Measurements from ENCODE around the gene P4HA2.

P4HA2 gene

DNA sequence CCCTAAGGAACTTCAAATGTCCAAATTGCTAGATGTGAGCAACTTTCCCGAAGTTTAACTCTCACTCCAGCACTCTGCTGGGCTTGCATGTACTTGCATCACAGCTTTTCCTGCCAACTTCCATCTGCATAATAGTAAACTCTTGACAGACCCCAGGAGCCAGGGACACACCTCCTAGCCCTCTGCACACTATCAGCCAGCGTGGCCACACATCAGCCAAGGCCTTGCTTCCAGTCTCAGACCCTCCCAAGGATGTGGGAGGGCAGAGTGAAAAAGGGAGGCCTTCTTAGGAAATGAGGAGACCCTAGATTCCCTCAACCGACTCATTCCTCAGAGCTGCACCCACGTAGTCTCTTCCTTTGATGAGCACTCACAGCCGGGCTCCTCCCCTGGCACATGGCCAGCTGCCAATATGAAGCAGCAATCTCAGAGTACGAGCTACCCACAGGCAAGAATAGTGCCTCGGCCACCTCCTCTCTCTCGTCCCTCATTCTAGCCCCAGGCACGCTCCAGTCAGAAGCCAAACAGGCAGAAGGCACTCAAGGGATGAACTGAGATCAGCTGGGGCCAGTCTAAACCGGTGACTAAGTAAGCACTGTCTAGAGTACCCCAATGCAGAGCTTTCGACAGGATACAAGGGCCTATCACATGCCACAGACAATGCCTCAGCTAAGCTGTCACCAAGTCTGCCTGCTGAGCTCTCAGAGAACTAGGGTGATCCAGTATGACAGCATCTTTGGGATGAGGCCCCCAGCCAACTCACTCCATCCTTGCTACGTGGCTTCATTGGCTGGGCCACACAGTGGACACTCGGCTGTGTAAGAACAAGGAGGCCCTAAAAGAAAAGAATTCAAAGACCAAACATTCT, 2.3 kb downstream of the P4HA2 start:
- DNase-seq (ENCODE audit: low read depth in 2 of 2, low spot score in 1 of 2): no peak

DNA sequence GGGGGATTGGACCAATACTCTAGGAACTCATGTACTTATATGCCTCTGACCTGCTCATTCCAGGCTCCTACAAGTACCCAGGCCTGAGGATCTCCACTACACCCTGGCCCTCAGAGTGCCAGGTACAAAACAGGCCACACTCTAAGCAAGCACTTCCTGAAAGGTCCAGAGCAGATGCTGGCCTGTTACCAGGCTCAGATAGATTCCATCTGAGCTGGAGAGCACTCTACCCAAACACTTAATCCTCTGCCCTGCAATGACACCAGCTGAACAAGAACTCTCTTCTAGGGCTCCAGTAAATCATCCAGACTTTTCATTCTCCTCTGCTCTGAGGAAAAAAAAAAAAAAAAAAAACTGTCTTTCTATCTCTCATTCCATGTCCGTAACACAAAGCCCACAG, 2.9 kb downstream of the P4HA2 start:
- DNase-seq (ENCODE audit: low read depth in 2 of 2, low spot score in 1 of 2): no peak

DNA sequence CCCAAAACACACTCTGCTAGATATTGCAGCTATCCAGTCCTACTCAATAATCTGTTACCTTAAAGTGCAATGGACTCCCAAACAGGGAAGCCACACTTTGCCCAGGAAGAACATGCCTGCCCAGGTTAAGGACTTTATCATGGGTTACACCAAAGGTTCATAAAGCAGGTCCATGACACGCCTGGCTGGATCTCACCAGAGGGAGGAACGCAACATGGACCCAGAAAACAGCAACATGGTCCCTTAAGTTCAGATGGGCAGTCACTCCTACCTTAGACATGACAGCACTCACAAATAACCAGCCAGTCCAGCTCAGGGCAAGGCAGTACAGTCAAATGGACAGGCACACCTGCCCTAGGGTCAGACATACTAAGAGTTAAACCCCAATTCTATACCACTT, 3.8 kb downstream of the P4HA2 start:
- no peak for DNase-seq (ENCODE audit: low read depth in 2 of 2, low spot score in 1 of 2)

DNA sequence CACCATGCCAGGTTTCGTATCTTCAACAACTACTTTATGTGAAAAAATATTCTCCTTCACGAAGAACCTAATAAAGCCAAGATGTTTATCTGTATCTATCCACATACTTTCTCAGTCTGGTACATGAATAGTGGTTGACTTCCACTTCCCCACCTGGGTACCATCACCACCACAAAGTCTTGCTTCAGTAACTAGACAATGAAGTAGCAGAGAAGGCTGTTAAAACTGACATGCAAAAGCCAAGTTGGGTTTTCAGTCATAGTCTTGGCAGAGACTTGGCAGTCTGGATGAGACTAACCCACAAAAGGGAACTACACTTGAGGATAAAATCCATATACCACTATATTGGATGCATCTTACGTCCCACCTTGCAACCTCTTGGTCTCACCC, 5.0 kb downstream of the P4HA2 start:
- no peak for DNase-seq (ENCODE audit: low read depth in 2 of 2, low spot score in 1 of 2)

DNA sequence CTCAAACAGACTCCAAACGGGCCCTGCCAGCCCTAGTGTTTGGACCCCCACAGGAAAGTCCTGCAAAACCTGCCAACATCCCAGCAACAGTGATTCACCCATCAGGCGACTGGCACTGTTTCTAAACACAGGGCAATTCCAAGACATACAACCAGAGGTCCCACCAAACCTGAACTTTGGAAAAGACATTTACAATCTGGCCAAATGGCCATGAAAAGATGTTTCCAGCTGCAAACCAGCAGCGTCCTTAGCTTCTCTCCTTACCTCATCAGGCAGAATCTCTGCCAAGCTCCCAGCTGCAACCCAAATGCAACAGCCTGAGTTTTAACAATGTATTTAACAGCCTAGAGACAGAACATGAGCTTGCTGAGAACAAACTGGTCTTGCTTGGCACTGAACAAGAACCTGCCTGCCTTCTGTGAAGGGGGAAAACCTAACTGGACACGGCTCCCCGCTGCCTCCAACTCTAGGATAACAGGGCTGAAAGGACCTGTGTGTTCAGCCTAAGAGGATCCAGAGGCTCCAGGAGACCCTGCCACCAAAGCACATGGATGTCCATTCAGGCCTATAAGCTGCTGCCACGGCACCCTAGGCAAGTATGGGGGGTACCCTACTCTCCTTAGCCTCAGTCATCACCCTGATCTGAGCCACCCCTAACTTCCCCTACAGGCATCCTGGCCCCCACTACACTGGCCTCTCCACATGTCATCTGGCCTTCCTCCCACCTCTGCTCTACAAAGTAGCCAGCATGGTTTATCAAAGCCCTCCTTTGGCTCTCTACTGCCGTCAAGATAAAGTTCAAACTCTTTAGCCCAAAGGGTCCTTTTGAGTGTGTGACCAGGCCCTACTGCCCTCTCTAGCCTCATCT, 5.6 kb downstream of the P4HA2 start:
- no peak for DNase-seq (ENCODE audit: low read depth in 2 of 2, low spot score in 1 of 2)

DNA sequence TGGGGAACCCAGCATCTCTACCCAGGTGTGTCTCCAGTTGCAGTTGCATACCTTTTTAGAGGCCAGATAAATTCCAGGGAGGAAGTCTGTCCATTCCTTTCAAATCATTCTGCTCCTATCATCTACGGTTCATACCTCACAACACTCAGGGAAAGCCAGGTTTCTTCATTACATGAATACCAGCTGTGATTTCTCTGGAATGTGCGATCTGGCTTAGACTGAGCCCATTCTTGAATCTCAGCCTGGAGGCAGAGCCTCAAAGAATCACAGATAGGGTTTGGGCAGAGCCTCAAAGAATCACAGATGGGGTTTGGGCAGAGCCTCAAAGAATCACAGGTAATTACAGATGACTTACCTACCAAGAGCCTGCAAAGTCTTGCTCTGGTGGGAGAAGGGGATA, 7.2 kb downstream of the P4HA2 start:
- DNase-seq (ENCODE audit: low read depth in 2 of 2, low spot score in 1 of 2): no peak

DNA sequence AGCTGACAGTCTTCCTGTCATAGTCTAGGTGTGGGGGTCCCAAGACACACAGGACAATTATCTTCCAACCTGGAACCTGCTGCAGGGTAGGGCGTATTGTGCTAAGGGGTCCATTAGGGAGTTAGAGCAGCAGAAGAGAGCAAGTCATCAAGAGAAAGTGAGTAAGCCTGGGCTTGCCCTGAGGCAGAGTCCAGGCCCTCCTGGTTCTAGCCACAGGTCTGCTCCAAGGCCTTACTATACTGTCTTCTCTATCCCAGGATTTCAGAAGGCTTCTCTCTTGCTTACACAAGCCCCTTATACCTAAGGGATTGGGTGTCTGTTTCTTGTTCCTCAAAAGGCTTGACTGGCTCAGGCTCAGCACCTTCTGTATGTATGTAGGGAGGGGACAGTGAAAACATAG, 7.7 kb downstream of the P4HA2 start:
- DNase-seq (ENCODE audit: low read depth in 2 of 2, low spot score in 1 of 2): no peak

DNA sequence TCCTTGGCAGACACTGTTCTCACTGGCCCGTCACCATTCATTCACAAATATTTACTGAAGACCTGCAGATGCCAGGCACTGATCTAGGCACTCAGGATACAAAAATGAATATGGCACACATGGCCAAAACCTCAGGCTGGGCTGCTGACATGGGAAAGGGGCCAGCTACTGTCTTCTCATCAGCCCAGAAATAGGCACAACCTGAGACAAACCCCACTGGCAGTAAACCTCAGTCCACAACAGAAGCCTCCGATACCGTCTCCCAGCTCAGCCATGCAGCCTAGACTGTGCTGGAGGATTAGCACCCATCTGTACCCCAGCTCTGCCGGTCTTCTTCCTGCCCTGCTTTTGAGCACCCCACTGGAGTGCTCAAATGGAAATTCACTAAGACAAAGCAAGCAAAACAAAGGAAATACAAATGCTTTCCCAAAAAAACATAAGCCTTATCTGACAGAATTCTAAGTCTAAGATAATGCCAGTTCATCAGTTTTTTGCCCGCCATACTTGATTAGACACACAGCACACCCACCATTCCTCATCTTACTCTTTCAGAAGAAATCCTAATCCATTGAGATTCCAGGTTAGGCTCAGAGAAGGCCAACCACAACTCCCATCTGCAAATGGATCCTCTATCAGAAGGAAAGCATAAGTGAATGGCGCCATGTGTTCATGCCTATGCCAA, 8.2 kb downstream of the P4HA2 start:
- no peak for DNase-seq (ENCODE audit: low read depth in 2 of 2, low spot score in 1 of 2)

DNA sequence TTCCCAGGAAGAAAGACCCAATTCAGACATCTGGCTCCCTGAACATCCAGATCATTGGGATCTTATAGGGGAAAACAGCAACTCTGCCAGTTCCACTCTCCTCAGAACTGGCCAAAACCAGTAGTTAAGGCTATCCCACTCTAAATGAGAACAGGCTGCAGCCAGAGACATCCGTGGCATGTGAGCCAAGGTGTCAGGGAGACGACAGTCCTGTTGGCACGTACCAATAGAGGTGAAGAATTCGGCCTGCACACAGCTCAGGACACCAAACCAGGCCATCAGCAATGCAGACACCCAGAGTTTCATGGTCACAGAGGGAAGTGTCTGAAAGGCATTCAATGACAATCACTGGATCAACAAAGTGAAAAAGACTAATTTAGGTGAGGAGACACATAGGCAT, 9.3 kb downstream of the P4HA2 start:
- DNase-seq (ENCODE audit: low read depth in 2 of 2, low spot score in 1 of 2): no peak

DNA sequence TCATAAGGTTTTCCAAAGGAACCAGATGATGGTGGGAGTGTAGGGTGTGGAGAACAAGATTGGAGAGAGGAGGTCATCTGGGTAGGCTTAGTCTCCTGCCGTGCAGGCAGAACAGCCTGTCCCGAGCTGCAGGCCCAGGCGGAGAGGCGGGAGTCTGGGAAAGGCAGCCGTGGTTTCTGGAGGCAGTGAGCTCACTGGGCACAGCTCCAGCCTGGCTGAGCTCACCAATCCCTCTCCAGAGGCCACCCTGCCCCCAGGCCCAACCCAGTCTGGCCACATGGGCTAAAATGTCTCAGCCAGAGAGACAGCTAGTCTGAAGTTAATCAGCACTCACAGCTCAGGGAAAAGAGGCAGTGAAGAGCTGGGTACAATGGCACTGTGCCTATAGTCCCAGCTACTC, 12.3 kb downstream of the P4HA2 start:
- no peak for DNase-seq (ENCODE audit: low read depth in 2 of 2, low spot score in 1 of 2)

DNA sequence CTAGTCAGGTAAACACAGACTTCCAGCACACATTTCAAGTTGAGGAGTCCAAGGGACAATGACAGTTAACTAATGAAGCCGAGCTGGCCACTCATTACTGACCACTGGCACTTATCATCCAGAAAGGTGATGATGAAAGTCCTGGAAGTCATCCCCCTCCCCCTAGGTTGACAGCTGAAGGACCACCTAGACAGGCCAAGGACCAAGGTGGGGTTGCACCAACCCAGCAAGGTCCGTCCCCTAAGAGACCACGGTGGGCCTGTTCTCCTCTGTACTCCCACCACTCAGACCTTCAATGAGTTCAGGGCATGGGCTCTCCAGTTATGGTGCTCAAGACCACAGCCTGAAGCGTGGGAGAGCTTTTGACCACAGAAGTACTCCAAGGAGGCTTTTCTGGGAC, 13.2 kb downstream of the P4HA2 start:
- no peak for DNase-seq (ENCODE audit: low read depth in 2 of 2, low spot score in 1 of 2)

DNA sequence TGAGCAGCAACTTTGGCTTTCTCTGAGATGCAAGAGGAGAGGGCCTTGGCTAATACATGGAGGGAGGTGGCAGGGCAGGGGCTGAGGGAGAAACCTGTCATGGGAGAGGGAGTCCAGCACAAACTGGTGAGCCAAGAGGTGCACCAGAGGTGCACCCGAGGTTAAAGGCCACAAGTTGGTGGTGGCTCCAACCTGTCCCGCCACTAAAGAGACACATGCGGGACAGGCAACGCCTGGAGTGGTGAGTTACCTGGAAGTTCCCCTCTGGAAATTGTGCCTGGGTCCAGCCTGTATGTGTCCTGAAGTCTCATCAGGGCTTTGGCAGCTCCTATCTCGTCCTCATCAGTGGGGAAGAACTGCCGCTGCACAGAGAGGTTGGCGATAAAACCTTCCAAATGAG, 14.0 kb downstream of the P4HA2 start:
- DNase-seq (ENCODE audit: low read depth in 2 of 2, low spot score in 1 of 2): no peak

DNA sequence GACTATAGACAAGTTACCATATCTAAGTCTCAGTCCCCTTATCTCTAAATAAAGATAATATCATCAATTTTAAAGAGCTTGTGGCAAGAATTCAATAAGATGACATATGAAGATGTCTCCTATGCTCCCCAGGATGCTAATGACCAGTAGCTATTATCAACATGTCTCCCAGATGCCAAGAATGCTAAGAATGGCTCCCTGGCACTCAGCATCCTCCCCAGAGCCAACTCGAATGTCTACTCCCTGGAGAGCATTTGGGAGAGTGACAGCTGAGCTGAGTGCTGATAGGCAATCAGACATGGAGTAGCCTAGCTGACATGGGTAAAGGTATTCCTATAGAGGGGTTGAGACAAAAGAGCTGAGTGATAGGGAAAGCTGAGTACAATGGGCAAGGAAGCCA, 15.9 kb downstream of the P4HA2 start:
- no peak for DNase-seq (ENCODE audit: low read depth in 2 of 2, low spot score in 1 of 2)

DNA sequence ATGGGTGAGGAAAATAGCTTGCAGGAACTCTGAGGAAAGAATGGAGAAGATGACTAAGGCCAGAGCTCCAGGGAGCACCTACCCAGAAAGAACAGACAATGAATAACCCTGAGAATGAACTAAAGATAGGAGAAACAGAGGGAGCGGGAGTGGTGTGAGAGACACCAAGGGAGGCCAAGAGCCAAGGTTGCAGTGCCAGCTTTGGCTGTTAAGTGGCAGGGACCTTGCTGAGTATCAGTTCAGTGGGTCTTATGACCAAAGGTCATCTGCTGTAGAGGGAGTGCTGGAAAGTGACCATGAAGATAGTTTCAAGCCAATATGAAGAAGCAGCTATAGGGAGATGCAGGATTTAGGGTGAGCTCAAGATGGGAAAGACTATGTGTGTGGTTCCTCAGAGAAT, 16.7 kb downstream of the P4HA2 start:
- no peak for DNase-seq (ENCODE audit: low read depth in 2 of 2, low spot score in 1 of 2)

DNA sequence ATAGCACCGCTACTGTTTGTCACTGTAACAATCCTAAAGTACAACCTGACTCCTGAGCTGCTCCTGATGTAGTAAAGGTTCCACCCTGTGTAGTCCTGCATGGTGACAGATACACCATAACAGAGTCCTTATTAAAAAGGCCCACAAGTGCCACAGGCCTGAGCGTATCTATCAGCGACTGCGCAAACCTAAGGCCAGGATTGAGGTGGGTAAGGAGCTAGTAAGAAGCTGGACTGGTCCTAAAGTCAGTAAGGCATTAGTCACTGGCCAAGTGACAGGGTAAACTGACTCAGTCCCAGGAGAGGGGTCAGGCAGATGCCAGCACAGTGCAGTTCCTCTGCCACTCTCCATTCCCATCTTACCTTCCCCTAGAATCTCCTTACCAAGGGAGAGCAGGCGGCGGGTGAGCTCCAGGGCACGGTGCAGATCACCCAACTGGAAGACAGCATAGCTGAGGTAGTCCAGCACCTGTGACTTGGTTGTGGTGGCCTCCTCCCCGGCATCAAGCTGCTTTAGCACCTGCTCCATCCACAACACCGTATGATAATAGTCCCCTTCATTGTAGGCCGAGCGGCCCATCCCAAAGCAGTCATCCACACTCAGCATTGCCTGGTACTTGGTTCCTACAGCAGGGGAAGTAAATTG, 17.6 kb downstream of the P4HA2 start:
- no peak for DNase-seq (ENCODE audit: low read depth in 2 of 2, low spot score in 1 of 2)

DNA sequence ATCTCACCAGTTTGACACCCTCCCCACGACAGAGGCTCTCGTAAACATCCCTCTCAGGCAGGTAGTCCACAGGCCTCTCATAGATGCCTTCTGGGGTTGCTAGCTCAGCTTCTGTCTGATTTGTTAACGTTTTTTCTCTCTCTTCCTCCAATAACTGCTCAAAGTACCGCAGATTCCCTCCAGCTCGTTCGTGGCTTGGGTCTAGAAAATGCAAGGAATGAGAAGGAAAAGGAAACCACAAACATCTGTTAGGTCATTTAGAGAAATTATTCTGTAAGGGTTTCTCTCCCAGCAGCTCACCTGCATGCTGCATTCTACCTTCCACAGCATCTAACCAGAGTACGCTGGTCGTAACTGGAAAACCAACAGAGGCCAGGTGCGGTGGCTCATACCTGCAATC, 18.5 kb downstream of the P4HA2 start:
- DNase-seq (ENCODE audit: low read depth in 2 of 2, low spot score in 1 of 2): no peak

DNA sequence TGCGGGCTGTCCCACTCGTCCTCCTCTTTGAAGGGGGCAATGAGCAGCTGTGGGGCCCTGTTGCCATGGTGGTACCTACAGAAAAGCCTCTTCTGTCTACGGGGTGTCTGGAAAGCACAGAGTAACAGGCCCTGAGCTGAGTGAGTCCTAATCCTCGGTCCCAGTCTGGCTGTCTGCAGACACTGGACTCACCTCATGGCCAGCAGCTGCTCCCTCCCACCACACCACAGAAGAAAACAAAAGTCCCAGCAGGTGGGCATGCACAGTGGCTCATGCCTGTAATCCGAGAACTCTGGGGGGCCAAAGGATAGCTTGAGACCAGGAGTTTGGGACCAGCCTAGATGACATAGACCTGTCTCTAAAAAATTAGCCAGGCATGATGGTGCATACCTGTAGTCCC, 19.9 kb downstream of the P4HA2 start:
- DNase-seq (ENCODE audit: low read depth in 2 of 2, low spot score in 1 of 2): no peak

DNA sequence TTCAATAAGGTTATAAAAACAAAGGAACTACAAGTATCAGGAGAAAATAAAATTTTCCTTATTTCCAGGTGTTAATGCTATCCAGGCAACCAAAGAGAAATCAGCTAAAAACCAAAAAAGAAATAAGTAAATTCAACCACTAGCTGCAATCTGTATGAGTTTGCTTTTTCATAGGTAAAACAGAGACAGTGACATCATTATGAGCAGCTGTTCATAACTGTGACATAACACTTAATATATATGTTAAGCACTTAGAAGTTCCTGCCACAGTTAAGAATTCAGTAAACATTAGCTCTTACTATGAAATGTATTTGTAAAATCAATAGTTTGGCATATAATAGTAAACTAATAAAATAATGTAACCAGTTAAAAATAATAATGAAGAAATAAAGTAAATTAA, 20.9 kb downstream of the P4HA2 start:
- DNase-seq (ENCODE audit: low read depth in 2 of 2, low spot score in 1 of 2): no peak

DNA sequence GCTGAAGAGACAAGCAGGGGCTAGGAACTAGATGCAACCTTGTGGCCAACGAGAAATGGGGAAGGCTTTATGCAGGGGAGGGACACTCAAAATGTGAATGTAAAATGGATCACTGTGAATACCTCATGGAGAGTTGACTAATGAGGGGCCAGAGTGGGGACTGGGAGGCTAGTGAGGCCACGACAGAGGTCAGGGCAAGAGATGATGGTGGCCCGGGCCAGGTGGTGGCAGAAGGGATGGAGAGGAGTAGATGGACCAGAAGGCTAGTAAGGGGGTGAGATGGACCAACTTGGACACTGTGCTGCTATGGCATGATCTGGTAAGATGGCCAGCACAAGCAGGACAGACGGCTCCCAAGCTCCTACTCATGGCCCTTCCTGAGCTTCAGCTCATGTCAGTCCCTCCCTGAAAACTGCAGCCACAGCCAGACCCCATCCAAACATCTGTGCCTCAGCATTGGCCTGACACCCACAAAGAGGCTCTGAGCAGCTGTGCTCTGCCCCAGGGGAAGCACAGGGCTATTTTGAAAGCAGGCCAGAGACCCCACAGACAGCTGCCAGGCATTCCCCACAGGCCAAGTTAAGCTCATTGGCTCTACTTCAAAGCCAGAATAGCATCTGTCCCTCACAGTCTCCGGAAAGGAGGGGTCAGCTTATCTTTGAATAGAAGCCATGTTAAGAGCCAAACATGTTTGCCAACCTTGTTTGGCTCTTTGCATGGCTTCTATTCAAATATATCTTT, 22.1 kb downstream of the P4HA2 start:
- no peak for DNase-seq (ENCODE audit: low read depth in 2 of 2, low spot score in 1 of 2)

DNA sequence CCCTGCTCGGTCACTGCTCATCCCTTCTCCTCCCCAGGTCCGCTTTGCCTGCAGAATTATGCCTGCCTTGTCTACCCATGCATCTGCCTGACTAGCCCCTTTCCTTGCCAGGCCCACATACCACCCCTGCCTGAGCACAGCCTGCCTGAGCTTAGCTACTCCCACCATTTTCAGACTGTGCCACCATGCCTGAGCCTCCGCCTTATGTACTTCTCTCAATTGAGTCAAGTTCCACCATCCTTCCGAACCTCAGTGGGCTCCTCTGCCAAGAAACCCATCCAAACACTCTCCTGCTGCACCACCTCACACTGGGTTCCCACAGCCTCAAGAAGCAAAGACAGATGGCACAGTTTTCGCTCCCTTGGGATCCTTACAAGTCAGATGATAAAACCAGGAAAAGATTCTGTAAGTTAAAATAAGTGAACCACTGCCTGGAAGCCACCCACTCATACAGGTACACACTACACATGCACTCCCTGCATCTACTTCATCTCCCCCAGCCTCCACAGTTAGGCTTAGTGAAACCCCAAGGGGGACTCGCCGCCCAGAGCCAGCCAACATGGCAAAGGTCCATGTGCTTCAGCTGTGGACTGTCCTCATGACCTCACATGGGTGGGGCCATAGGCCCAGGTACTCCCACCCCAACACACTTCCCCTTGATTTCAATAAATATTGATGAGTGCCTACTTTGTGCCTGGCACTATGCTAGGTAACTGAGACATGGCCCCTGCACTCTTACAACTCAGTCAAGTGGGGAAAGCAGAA, 23.1 kb downstream of the P4HA2 start:
- DNase-seq (ENCODE audit: low read depth in 2 of 2, low spot score in 1 of 2): no peak

Data from stimulated activated CD8-positive, alpha-beta memory T cell treated with anti-CD3 and anti-CD28 coated beads, Interleukin-4, amount 100 ng/mL, for 4 hours (primary cell).